Measurements from ENCODE around the gene TMEM171.

DNA sequence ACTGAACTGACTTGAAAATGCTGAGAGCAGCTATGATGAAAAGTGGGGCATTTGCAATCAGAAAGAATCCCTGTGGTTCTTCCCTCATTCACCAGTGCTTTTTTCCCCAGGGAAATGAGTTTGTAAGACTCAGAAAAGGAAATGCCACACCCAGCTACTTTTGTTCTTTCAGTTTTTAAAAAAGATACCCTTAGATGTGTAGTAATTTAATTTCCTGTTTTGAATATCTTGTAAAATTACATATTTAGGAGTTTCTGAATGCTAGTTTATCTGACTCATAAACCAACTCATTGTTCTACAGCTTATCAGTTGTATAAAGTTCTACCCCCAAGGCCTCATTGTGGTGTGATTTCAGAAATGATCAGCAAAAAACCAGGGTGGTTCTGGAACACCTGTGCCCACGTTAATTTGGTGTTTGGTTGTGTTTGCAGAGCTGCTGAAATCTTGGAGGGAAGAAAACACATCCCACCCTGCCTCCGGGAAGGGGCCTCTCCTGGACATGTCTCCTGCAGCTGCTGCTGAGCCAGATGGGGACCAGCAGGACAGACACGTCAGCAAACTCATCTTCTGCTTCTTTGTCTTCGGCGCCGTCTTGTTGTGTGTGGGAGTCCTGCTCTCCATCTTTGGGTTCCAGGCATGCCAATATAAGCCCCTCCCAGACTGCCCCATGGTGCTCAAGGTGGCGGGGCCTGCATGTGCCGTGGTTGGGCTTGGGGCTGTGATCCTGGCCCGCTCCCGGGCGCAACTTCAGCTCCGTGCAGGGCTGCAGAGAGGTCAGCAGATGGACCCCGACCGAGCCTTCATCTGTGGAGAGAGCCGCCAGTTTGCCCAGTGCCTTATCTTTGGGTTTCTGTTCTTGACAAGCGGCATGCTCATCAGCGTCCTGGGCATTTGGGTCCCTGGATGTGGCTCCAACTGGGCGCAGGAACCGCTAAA lies 2.8 kb downstream of the TMEM171 start:
- TF ChIP-seq, protein P1, sequence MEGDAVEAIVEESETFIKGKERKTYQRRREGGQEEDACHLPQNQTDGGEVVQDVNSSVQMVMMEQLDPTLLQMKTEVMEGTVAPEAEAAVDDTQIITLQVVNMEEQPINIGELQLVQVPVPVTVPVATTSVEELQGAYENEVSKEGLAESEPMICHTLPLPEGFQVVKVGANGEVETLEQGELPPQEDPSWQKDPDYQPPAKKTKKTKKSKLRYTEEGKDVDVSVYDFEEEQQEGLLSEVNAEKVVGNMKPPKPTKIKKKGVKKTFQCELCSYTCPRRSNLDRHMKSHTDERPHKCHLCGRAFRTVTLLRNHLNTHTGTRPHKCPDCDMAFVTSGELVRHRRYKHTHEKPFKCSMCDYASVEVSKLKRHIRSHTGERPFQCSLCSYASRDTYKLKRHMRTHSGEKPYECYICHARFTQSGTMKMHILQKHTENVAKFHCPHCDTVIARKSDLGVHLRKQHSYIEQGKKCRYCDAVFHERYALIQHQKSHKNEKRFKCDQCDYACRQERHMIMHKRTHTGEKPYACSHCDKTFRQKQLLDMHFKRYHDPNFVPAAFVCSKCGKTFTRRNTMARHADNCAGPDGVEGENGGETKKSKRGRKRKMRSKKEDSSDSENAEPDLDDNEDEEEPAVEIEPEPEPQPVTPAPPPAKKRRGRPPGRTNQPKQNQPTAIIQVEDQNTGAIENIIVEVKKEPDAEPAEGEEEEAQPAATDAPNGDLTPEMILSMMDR (IDR thresholded peaks at IDR 0.05; ENCODE audit: low read depth, low read length, missing input control) = no peak
- TF ChIP-seq, protein P2, sequence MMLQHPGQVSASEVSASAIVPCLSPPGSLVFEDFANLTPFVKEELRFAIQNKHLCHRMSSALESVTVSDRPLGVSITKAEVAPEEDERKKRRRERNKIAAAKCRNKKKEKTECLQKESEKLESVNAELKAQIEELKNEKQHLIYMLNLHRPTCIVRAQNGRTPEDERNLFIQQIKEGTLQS (IDR thresholded peaks at IDR 0.05) = no peak
- TF ChIP-seq GABPA (IDR thresholded peaks at IDR 0.05 in 1 of 2, conservative IDR thresholded peaks at IDR 0.05 in 1 of 2) = no peak
- no peak for TF ChIP-seq RAD21 (IDR thresholded peaks at IDR 0.05)
- TF ChIP-seq, protein P3, sequence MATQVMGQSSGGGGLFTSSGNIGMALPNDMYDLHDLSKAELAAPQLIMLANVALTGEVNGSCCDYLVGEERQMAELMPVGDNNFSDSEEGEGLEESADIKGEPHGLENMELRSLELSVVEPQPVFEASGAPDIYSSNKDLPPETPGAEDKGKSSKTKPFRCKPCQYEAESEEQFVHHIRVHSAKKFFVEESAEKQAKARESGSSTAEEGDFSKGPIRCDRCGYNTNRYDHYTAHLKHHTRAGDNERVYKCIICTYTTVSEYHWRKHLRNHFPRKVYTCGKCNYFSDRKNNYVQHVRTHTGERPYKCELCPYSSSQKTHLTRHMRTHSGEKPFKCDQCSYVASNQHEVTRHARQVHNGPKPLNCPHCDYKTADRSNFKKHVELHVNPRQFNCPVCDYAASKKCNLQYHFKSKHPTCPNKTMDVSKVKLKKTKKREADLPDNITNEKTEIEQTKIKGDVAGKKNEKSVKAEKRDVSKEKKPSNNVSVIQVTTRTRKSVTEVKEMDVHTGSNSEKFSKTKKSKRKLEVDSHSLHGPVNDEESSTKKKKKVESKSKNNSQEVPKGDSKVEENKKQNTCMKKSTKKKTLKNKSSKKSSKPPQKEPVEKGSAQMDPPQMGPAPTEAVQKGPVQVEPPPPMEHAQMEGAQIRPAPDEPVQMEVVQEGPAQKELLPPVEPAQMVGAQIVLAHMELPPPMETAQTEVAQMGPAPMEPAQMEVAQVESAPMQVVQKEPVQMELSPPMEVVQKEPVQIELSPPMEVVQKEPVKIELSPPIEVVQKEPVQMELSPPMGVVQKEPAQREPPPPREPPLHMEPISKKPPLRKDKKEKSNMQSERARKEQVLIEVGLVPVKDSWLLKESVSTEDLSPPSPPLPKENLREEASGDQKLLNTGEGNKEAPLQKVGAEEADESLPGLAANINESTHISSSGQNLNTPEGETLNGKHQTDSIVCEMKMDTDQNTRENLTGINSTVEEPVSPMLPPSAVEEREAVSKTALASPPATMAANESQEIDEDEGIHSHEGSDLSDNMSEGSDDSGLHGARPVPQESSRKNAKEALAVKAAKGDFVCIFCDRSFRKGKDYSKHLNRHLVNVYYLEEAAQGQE (IDR thresholded peaks at IDR 0.05) = no peak

Measured in liver (tissue), 3 donors.